ENCODE measurements around the gene GNB1L. TPM values are rescaled to one million over a fixed set of nuclear protein-coding genes. Genes with fewer than 3 reads are reported as not detected.

The GNB1L gene
- total and polyA plus RNA-seq, 9 of the 15 experiments (the other 6 are each of a cell fraction or from before 2014, with no cell fraction given): 0.56 to 50.5 (median 10.2) TPM

DNA sequence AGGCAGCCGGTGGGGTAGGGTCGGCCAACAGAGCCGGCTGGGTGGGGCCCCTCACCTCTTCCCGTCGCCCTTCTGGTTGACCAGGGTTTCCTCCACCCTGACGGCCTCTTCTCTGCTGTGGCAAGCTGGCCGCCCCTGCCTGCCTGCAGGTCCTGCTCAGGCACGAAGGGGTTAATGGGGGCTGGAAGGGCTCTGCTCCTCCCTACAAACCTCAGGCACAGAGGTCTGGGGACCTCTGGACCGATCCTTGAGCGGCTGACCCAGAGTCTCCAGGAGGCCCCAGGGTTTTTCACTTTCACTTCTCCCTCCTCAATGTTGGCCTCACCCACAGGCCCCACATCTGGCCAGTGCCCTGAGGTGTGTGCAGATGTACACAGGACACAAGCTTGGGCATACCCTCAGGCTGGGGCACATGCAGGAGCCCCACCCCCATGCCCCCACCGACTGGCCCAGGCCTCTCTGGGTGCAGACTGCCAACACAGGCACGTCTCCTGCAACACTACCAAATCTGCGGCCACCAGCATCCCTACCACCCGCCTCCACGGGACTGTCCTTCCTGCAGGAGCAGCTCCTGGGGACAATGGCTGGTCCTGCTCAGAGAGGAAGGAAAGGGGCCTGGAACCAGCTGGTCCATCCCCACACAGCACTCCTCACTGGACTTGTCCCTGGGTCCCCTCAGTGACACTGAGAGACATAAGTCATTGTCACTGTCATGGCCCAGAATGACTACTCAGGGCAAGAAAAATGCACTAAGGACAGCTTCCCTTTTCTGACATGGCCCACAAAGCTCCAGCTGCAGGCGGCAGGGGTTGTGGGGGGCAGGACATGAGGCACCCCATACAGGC lies 97.3 kb downstream of the GNB1L start (continued):
- TF ChIP-seq PATZ1 (CRISPR knock-in tag; IDR thresholded peaks at IDR 0.05; ENCODE audit: borderline replicate concordance) (no peak), ARID3B (CRISPR knock-in tag; IDR thresholded peaks at IDR 0.05; ENCODE audit: borderline replicate concordance) (no peak), RFX7 (CRISPR knock-in tag; IDR thresholded peaks at IDR 0.05) (no peak), TAL1 (IDR thresholded peaks at IDR 0.05) (no peak), ZNF589 (CRISPR knock-in tag; IDR thresholded peaks at IDR 0.05; ENCODE audit: low read depth) (no peak), RAD21 (CRISPR knock-in tag; conservative IDR thresholded peaks at IDR 0.05 in 1 of 2, IDR thresholded peaks at IDR 0.05 in 1 of 2) (no peak), ZNF740 (CRISPR knock-in tag; IDR thresholded peaks at IDR 0.05) (no peak), ZNF740 (tag; IDR thresholded peaks at IDR 0.05) (no peak), BMI1 (IDR thresholded peaks at IDR 0.05; ENCODE audit: low read length) (no peak), ZBTB8A (IDR thresholded peaks at IDR 0.05; ENCODE audit: partially characterized antibody) (no peak), SIX5 (IDR thresholded peaks at IDR 0.05; ENCODE audit: borderline replicate concordance in 1 of 2, insufficient read depth in 1 of 2, low read depth in 1 of 2, low read length in 2 of 2) (no peak), ARID1B (IDR thresholded peaks at IDR 0.05) (no peak), KAT2B (IDR thresholded peaks at IDR 0.05; ENCODE audit: low read depth, low read length) (no peak), FOXM1 (IDR thresholded peaks at IDR 0.05; ENCODE audit: low read depth) (no peak), FOXM1 (CRISPR knock-in tag; IDR thresholded peaks at IDR 0.05; ENCODE audit: low read depth) (no peak)
- TF ChIP-seq, protein P1, sequence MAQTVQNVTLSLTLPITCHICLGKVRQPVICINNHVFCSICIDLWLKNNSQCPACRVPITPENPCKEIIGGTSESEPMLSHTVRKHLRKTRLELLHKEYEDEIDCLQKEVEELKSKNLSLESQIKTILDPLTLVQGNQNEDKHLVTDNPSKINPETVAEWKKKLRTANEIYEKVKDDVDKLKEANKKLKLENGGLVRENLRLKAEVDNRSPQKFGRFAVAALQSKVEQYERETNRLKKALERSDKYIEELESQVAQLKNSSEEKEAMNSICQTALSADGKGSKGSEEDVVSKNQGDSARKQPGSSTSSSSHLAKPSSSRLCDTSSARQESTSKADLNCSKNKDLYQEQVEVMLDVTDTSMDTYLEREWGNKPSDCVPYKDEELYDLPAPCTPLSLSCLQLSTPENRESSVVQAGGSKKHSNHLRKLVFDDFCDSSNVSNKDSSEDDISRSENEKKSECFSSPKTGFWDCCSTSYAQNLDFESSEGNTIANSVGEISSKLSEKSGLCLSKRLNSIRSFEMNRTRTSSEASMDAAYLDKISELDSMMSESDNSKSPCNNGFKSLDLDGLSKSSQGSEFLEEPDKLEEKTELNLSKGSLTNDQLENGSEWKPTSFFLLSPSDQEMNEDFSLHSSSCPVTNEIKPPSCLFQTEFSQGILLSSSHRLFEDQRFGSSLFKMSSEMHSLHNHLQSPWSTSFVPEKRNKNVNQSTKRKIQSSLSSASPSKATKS (CRISPR knock-in tag; IDR thresholded peaks at IDR 0.05): no peak
